GM18861 (cell line): Measurements from ENCODE around the gene RAPGEF4.
"Not testable (repeated sequence)": the region's sequence is repeated elsewhere in the genome, so short reads cannot be mapped to it uniquely, and the experiment has no call there.

Experiments
- ATAC-seq: cut with Tn5 transposase; IDR thresholded peaks from one replicate; pipeline ENCODE4 v1.9.1; 2021; ENCODE audit not compliant: unreplicated experiment

Gene RAPGEF4

GRCh38 chr2:172770887-172771286 is 35.2 kb downstream of the RAPGEF4 start:
- no peak for ATAC-seq

DNA sequence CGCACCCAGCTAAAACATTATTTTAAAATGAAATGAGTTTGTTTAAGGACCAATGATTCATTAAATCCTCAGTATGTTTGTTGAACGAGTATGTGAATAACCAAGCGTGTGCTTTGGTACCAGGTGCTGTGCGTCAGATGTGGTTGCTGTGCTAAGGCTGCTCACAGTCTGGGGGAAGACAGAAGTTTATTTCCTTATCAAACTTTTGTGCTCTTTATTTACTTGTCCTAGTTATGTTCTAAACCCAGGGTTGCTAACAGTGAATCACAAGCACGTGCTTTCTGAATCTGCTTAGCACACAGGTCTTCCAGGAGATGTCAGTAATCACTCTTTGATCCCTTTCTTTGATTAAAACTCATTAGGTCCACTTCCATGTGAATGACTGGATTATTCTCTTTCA is 37.0 kb downstream of the RAPGEF4 start:
- no peak for ATAC-seq

- ATAC-seq: no peak
Observed at GRCh38 chr2:172774302-172774701, 38.7 kb downstream of the RAPGEF4 start.

DNA sequence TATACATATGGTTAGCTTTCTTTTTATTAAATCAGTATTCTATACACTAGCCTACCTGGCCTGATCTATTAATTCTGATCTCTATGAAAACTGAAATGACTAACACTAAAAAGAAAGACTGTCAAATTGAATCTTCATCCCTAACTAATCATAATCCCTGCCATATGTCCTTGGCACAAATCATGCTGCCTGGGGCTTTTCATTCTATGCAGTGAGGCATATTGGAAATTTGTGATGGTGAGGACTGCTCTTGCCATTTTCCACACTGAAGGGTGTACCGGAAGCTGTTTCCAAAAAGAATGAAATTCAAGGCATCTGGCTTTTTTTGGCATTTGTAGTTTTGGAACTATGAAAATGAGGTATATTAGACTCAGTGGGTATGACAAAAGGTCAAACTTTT is 39.7 kb downstream of the RAPGEF4 start:
- ATAC-seq: no peak

GRCh38 chr2:172777431-172777830 is 41.8 kb downstream of the RAPGEF4 start:
- no peak for ATAC-seq

DNA sequence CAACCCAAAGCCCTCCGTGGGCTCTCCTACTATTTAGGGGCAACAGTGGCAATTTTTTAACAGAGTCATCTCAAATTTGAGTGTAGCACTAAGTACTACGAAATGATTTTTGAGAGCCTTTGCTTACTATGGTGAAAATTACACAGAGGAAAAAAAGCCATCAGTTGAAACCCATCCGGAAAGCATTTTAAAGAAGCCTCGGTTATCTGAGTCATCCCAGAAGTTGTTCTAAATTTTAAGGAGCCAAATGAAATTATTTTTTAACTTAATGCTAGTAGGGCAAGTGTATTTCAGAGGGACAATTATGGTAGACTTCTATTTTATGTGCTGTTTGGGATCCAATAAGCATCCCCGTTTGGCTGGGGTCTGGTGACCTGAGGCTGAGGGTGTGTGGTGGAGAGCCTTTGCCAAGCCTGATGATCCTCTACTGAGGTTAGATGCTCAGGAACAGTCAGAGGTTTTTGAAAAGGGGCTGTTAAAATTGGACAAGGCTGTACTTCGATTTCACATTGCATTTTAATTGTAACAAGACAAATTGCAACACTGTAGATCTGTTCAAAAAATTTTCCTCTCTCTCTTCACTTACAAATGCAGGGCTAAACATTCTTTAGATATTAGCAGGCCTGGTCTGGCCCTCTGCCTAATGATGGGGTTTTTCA is 47.0 kb downstream of the RAPGEF4 start:
- ATAC-seq: no peak

DNA sequence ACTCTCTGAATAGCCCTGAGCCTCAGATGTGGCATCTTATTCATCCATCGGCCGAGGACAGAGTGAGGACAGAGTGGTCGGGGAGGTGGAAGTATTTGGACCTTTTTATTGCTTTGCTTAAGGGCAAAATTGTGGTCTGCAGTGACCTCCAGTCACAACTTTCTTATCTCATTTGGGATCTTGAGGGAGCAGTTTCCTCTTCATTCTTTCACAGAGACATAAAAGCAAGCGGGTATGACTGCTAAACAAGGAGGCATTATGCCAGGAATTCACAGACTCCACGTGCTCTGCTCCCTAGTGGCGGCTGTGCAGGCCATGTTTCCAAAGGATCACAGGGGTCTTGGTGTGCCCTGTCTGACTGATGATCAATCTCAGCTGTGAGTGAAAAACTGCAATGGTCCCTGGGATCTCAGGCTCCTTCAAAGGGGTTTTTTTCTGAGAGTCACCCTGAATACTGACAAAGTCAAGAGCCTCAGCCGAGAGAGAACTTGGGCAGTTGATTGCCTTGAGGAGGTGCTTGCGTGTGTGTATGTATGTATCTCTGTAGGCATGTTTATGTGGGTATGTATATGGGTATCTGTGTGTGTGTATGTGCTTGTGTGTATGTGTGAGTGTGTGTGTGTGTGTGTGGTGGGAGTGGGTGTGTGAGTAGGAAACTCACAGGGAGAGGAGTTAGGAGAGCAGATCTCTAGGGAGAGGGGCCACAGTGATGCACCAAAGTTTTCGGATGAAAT is 47.7 kb downstream of the RAPGEF4 start:
- no peak for ATAC-seq

GRCh38 chr2:172788871-172789270 is 53.2 kb downstream of the RAPGEF4 start:
- ATAC-seq: no peak

DNA sequence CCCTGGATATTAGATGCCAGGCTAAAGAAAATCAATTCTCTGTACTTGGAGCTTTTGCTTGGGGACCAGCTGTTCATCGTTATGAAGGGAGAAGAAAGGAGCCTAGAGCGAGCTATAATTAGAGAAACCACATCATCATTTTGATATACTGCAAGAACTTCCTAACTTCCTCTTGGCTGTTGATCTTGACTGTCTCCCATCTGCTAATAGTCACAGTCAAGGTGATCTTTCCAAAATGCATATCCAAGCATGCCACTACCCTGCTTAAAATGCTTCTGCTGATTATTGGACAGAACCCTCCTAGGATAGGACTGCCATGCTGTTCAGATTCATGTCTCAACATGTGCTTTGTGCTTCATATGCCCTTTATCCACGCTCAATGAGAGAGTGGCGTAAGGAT is 54.8 kb downstream of the RAPGEF4 start:
- ATAC-seq: no peak

GRCh38 chr2:172791953-172792352 is 56.3 kb downstream of the RAPGEF4 start:
- ATAC-seq: no peak

GRCh38 chr2:172792711-172793110 is 57.1 kb downstream of the RAPGEF4 start:
- no peak for ATAC-seq

- not testable (repeated sequence) for ATAC-seq
Observed at GRCh38 chr2:172803308-172803707, 67.7 kb downstream of the RAPGEF4 start.

DNA sequence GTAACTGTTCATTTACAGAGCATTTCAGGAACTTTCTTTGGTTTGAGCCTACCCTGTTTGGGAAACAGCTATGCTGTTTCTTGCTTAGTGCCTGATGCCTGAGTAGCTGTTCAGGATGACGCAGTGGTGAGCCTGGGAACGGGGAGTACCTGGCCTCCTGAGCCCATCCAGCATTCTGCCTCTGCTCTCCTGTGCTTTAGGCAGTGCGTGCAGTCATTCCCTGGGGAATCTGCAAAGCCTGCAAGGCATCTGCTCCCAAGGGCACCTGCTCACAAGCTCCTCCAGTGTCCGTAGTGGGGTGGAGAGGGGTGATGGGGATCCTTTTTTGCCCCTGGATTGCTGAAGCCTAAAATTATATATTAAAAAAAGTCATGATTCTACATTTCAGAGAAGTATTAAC is 68.8 kb downstream of the RAPGEF4 start:
- ATAC-seq: no peak

GRCh38 chr2:172806493-172806892 is 70.8 kb downstream of the RAPGEF4 start:
- ATAC-seq: no peak

GRCh38 chr2:172806996-172807395 is 71.4 kb downstream of the RAPGEF4 start:
- ATAC-seq: no peak

- ATAC-seq: no peak
Observed at GRCh38 chr2:172808156-172808555, 72.5 kb downstream of the RAPGEF4 start.

GRCh38 chr2:172811027-172811426 is 75.4 kb downstream of the RAPGEF4 start:
- ATAC-seq: no peak

DNA sequence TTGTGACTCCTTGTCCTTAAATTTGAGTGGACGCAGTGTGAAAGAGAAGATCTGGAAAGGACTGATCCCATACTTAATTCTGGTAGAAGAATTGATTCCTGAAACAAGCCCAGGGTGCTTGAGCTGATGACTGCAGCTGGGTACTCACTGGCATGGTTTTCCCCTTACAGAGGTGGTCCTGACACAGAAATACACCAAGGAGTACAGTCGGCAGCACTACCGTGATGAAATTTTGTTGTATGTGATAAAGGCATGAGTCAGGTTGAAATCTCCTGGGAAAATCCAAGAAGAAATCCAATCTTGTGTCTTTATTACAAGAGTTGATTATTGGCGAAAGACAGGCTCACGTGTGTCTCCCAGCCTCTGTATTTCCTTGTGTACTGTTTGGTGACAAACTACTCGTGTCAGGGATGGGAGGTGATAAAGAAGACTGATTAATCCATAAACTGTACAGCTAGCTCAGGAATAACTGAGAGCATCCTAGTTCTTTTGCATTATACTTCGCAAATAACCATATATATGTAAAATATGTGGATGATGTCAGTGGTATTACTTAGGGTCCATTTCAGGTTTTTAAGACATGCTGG is 76.6 kb downstream of the RAPGEF4 start:
- no peak for ATAC-seq

DNA sequence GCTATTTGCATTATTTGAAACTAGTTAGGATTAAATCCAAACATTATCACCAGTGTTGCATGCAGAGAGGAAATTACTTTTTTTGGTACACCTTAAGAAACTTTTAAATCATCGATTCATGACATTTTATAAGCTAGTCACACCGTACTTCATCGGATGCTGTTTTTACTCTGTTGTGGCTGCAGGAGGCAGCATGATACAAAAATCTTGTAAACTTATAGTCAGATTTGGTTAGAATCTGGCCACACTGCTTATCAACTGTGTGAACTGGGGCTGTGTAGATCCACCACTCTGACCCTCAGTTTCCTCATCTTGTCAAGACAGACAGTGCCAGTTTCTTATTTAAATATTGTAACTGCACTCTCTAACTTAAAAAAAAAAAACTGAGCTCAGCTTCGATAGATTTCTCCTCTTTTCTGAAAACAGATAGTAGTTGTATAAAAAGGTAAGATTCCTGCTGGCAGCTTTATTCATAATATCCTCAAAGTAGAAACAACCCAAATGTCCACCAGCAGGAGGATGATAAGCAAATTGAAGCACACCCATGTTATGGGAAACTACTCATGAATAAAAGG is 77.8 kb downstream of the RAPGEF4 start:
- no peak for ATAC-seq

GRCh38 chr2:172817411-172817810 is 81.8 kb downstream of the RAPGEF4 start:
- no peak for ATAC-seq

DNA sequence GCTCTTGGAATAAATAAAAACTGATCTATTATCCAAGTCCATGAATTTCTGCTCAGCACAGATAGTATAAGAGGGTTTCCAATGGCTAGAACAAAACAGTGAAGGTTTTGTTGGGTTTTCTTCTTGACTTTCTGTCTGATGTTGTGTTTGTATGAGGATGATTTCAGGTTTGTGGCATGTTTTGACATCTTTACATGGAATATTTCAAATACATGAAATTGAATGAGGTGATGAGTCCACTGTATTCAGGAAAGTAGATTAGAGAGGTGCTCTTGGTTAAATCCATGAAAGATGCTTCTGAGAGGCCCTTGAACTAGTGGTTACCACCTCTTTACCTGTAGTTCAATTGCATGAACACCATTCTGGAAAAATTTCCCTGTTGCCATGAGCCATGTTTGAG is 84.3 kb downstream of the RAPGEF4 start:
- ATAC-seq: no peak
